ENCODE measurements around the gene KLHDC10.
"Not testable (repeated sequence)": the region's sequence is repeated elsewhere in the genome, so short reads cannot be mapped to it uniquely, and the experiment has no call there.

Gene KLHDC10

DNA sequence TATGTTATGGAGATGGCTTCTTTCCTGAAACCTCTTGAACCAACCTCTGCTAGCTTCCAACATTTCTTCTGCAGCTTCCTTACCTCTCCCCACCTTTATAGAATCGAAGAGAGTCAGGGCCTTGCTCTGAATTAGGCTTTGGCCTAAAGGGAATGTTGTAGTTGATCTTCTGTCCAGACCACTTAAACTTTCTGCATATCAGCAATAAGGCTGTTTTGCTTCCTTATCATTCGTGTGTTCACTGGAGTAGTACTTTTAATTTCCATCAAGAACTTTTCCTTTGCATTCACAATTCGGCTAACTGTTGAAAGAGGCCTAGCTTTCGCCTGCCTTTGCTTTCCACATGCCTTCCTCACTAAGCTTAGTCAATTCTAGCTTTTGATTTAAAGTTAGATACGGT lies 48.0 kb downstream of the KLHDC10 start:
- DNase-seq (ENCODE audit: low read depth), result no peak

DNA sequence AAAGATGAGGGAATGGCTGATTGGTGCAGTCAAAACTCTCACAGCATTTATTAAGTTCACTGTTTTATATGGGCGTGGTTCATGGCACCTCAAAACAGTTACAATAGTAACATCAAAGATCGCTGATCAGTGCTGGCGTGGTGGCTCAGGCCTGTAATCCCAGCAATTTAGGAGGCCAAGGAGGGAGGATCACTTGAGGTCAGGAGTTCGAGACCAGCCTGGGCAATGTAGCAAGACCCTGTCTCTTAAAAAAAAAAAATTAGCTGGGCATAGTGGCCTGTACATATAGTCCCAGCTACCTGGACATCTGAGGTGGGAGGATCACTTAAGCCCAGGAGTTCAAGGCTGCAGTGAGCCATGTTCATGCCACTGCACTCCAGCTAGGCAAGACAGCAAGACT lies 48.5 kb downstream of the KLHDC10 start:
- no peak for DNase-seq (ENCODE audit: low read depth)

- DNase-seq (ENCODE audit: low read depth), result no peak
These were observed 53.2 kb downstream of the KLHDC10 start for GRCh38 chr7:130123501-130123900.

- no peak for DNase-seq (ENCODE audit: low read depth)
These were observed 54.4 kb downstream of the KLHDC10 start for GRCh38 chr7:130124711-130125110.

DNA sequence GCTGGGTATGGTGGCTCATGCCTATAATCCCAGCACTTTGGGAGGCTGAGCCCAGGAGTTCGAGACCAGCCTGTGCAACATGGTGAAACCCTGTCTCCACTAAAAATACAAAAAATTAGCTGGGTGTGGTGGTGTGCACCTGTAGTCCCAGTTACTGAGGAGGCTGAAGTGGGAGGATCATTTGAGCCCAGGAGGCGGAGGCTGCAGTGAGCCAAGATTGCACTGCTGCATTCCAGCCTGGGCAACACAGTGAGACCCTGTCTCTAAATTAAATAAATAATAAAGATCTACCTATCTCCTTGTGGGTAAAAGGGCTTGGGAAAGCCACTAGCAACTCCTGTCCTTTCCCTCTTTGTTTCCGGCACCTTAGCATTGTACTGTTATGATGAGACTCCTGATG lies 56.5 kb downstream of the KLHDC10 start:
- not testable (repeated sequence) for DNase-seq (ENCODE audit: low read depth)

GRCh38 chr7:130127404-130127803 lies 57.1 kb downstream of the KLHDC10 start:
- DNase-seq (ENCODE audit: low read depth), result no peak

GRCh38 chr7:130127821-130128317 lies 57.5 kb downstream of the KLHDC10 start:
- no peak for DNase-seq (ENCODE audit: low read depth)

DNA sequence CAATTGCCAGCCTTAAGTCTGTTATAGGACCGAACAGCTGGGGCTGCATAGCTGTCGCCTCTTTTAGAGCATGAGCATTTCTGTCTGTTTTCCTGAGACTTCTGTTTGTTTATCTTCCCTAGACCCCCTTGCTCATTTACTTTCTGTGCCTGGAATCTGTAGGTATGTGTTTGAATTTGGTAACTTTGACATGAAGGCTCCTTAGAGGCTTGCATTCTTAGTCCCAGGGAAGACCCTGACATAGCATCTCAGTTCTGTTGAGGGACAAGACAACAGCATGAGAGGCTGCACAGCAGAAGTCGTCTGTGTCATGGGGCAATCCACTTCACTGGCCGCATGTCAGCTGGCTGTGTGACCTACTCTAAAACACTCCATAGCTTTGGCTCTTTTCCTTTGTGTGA lies 58.7 kb downstream of the KLHDC10 start:
- no peak for DNase-seq (ENCODE audit: low read depth)

GRCh38 chr7:130131191-130131834 lies 61.0 kb downstream of the KLHDC10 start:
- DNase-seq (ENCODE audit: low read depth), result no peak

- no peak for DNase-seq (ENCODE audit: low read depth)
These were observed 61.9 kb downstream of the KLHDC10 start for GRCh38 chr7:130131964-130132875.

GRCh38 chr7:130133029-130133782 lies 62.9 kb downstream of the KLHDC10 start:
- DNase-seq (ENCODE audit: low read depth), result no peak

GRCh38 chr7:130134106-130134636 lies 63.8 kb downstream of the KLHDC10 start:
- no peak for DNase-seq (ENCODE audit: low read depth)

DNA sequence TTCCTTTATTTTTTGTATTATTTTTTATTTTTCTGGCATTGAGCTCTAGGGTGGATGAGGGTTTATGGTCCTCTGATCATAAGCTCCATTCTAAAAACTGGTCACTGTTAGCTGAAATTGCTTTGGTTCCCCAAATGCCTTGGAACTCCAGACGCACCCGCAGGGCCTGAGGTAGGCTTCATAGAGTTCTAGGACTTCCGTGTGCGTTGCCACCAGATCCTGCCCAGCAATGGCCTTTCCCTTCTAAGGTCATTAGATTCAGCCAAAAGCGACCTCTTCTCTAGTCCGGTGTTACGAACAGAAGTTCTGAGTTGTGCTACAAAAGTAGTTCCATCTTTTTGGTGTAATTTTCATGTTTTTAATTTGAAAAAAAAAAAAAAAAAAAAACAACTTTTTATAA lies 64.4 kb downstream of the KLHDC10 start:
- DNase-seq (ENCODE audit: low read depth), result no peak

GRCh38 chr7:130135208-130136205 lies 65.2 kb downstream of the KLHDC10 start:
- DNase-seq (ENCODE audit: low read depth), result no peak

DNA sequence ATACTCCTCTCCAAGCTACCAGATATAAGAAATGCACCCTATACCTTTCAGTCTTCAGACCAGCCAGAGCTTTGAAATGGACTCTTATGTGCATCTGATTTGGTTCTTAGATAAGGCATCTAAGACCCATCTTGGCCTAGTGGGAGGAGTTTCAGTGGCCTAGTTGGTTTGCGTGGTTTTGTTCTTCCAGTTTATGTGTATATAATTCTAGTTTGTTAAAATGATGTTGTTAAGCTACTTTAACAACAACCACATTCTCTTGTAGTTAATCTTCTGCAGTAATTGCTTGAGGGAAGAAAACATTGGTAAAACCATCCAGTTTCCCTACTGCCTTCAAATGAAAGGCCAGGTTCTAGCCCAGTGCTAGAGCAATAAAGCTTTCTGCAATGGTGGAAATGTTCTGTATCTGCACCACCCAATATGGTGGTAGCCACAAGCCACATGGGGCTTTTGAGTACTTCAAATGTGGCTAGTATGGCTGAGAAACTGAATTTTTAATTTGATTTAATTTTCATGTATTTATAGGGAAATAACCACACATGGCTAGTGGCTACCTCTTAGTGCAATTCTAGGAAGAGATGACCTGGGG lies 66.3 kb downstream of the KLHDC10 start:
- DNase-seq (ENCODE audit: low read depth), result no peak

DNA sequence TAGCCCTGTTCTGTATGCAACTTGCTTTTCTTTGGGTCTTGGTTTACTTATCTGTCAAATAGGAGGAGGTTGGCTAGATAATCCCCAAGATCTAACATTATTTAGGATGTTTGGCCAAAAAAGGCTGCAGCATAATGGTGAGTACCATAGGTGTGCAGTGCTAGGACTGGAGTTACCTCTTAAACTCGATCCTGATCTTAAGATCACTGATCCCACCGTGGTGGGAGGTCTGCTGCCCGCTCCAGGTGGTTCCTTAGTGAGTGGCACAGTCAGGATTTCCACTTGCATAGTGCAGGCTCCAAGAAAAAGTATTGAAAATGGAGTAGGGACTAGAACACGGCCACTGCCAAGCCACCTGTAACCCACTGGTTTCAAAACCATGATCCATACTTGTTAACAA lies 66.9 kb downstream of the KLHDC10 start:
- no peak for DNase-seq (ENCODE audit: low read depth)

DNA sequence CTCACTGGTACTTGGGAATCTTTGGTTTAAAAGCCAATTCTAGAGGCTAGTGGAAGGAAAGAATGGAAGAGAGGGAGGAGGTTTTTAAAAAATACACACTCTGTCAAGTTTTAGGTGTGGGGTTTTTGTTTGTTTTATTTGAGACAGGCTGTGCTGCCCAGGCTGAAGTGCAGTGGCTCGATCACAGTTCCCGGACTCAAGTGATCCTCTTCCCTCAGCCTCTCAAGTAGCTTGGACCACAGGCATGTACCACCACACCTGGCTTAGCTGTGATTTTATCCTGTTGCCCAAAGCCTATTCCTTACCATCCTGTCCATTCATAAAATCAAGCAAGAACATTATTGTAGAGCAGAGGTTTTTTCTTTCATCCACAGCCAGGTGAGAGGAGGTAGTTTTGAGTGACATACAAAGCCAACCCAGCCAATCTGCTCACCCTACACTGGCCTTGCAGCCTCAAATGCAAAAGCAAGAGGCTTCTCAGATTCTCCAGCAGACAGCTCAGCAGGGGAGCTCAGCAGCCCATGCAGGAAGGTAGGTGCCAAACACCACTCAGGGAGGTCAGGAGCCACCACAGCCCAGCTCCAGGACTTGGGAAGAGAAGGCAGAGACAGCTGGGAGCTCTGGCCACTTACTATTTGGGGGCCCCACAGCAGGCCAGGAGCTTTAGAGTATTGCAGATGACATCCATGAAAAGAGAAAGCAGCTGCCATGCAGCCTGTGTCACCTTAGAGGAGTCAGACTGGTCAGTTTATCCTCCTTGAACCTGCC lies 69.0 kb downstream of the KLHDC10 start:
- DNase-seq (ENCODE audit: low read depth), result no peak

DNA sequence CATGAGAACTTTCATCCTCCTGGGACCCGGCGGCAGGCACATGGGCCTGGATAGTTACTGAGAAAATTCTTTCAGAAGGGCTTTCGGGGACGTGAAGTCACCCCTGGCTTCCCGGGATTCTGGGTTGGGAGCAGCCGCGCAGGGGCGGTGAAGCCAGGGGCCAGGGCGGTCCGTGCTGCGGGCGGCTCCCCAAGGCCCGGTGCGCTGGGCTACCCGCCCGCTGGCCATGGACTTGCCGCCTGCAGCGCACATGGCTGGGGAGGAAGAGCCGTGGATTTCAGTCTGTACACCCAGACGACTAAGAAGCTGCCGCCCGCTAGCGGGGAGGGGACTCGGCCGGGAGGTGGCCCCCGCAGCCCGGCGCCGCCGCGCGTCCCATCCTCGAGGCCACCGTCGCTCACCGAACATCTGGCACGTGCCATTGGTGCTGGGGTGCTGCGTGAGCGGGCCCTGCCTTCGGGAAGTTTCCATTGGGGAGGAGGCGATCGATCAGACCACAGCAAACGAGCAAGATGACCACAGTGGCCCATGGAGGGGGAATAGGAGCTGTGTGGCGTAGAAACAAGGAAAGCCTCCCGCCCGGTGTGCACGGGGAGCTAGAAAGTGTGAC lies 70.3 kb downstream of the KLHDC10 start:
- DNase-seq (ENCODE audit: low read depth), result no peak

DNA sequence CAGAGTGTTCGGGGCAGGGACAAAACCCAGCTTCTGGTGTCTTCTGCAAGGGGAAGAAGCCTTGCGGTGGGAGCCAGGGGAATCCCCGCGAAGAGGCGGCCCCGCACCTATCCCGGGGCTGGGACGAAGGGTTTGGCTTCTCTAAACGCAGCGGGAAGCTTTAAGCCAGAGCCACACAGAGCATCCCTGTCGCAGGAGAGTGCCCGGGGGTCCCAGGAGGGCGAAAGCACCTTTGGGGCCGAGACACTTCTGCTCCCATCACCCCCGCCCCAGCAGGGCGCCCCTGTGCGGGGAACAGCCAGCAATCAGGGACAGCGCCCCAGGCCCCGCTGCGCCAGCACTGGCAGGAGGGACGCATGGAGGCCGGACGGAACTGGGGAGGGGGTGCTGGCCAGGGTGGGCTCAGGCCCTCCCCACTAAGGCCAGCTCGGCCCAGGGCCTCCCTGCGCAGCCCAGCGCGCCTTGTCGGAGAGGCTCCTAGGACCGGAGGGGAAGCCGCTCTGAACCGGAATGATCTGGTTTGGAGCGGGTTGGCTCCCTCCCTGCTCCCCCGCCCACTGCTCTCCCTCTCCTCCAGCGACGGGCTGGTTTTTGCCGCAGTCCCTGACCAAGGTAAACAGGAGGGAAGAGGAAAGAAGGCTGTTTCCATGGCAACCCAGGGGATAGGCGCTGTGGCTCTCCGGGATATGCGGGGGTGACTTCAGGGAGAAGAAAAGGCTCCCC lies 71.0 kb downstream of the KLHDC10 start:
- DNase-seq (ENCODE audit: low read depth), result no peak
